Prostate gland (tissue), 2 donors: ENCODE measurements around the gene DPH1. TPM values are rescaled to one million over a fixed set of nuclear protein-coding genes. Genes with fewer than 3 reads are reported as not detected.
A peak's percentile ranks its signal among the peaks of the same experiment; 100 is the strongest.

ENCODE experiments used
- DNase-seq: peaks from one replicate; pipeline ENCODE4 v3.0.0-alpha.2; 2019; ENCODE audit warnings: low spot score
- H3K27ac ChIP-seq, 2 donors: fragments of 200-600 bp; sonication (generic); 2 replicates each; pipeline ENCODE4 v1.5.1; 2017 to 2019
- H3K27me3 ChIP-seq: fragments of 200-600 bp; sonication (generic); replicated peaks from 2 replicates; pipeline ENCODE4 v1.5.1; 2019; ENCODE audit not compliant: insufficient read depth
- H3K36me3 ChIP-seq, 2 donors: fragments of 200-600 bp; sonication (generic); 1 replicate in 1 of 2; 2 replicates in 1 of 2; pipeline versions ENCODE4 v1.5.1 to v1.8.1; 2017 to 2019
- H3K4me1 ChIP-seq: fragments of 200-600 bp; sonication (generic); replicated peaks from 2 replicates; pipeline ENCODE4 v1.5.1; 2019
- H3K4me3 ChIP-seq, 2 donors: fragments of 200-600 bp; sonication (generic); 2 replicates each; pipeline ENCODE4 v1.5.1; 2017 to 2019
- H3K9me3 ChIP-seq: fragments of 200-600 bp; sonication (generic); 2 replicates; pipeline ENCODE4 v1.5.1; 2017
- POLR2A ChIP-seq: fragments of 450-650 bp; IDR thresholded peaks from one replicate; pipeline ENCODE4 v1.6.1; 2016; ENCODE audit warnings: antibody characterized with exemption, mild to moderate bottlenecking
- POLR2AphosphoS5 ChIP-seq: sonication (generic); formaldehyde crosslinking; IDR thresholded peaks from one replicate; pipeline ENCODE4 v1.6.1; 2017; ENCODE audit warnings: antibody characterized with exemption
- WGBS: methylation state at CpG from one replicate; pipeline ENCODE4 v1.1.5; 2018; 5-methylcytosine and 5-hydroxymethylcytosine counted together
- intact Hi-C: fragments of 100-400 bp; cut with DNase I; formaldehyde crosslinking; loops from one replicate; pipeline ENCODE4 v1.14.2; 2022
- total RNA-seq, 2 donors: library from RNA; depleted of rRNA; stranded (reverse); fragments of >200 nt; gene quantifications; one replicate each; pipeline ENCODE4 v1.1.0, GENCODE V29; 2016
- TF ChIP-seq, protein P1 (sequence below), 4 experiments: fragments of 200-600 bp in 2 of 4; fragments of 450-650 bp in 2 of 4; sonication (generic) in 2 of 4; IDR thresholded peaks; 1 replicate in 3 of 4; 2 replicates in 1 of 4; pipeline ENCODE4 v1.5.1; 2016 to 2019; ENCODE audit warnings: antibody characterized with exemption in 4 of 4, mild to moderate bottlenecking in 2 of 4, moderate library complexity in 2 of 4

Gene DPH1
- total RNA-seq, 2 donors from 2014 or later, result 61.4 to 84.1 TPM

DNA sequence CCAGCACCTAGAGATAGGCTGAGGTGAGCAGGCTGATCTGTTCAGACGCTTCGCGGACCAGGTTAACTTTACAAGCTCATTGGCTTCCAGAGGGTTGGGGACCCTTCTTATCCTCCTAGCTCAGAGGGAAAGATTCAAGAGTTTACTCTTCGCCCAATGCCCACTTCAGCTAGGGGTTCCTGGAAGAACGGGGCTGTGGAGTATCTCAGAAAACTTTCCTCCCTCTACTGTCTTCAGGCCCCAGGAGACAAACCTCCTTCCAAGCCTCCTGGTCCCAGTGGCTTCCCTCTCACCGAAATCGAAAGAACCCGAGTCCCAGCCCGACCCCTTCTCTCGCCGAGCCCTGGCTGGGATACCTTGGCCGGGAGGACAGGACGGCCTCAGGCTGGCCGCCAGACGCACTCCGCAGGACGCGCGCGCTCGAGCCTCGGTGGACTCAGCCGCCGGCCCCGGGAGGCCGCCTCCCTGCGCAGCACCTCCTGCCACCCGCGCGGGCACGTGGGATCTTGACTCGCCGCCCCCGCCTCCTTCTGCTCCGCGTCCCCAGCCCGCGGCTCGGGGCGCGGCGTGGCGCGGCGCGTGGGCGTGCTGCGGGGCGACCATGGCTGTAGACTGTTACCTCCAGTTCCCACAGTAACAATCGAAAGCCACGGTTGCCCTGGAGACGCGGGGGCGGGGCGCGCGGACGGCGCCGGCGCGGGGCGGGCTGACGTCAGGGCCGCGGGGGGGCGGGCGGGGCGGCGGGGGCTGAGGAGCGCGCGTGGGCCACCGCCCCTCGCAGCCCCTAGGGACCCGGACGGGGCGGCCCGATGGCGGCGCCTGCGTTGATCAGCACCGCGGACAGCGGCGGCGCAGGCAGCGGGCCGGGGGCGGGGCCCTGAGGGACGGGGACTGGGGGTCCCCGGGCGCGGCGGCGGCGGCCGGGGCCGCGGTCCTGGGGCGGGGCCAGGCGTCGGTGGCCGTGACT is 19.7 kb downstream of the DPH1 start:
- no peaks in the 10 kb centered on the region for H3K36me3 ChIP-seq
- peaks cover 4% of the 10 kb centered on the region for H3K4me1 ChIP-seq
- H3K4me3 ChIP-seq, result peak overlapping the region; percentile 51 to 65
- no peaks in the 10 kb centered on the region for H3K27me3 ChIP-seq
- TF ChIP-seq POLR2AphosphoS5 (peak; percentile 19), POLR2A (peak; percentile 44)
- TF ChIP-seq, protein P1, sequence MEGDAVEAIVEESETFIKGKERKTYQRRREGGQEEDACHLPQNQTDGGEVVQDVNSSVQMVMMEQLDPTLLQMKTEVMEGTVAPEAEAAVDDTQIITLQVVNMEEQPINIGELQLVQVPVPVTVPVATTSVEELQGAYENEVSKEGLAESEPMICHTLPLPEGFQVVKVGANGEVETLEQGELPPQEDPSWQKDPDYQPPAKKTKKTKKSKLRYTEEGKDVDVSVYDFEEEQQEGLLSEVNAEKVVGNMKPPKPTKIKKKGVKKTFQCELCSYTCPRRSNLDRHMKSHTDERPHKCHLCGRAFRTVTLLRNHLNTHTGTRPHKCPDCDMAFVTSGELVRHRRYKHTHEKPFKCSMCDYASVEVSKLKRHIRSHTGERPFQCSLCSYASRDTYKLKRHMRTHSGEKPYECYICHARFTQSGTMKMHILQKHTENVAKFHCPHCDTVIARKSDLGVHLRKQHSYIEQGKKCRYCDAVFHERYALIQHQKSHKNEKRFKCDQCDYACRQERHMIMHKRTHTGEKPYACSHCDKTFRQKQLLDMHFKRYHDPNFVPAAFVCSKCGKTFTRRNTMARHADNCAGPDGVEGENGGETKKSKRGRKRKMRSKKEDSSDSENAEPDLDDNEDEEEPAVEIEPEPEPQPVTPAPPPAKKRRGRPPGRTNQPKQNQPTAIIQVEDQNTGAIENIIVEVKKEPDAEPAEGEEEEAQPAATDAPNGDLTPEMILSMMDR (IDR thresholded peaks at IDR 0.05), result no peak
- intact Hi-C loops, result loop anchor here (10.0 kb wide), 1 partner anchor 345 kb away; no protein-coding TSS in a partner anchor
- H3K27ac ChIP-seq, result peak overlapping the region; percentile 58 to 78
- DNase-seq, result peak; percentile 75
- WGBS, result 2% methylated on average over 72 of the region's 104 CpGs
- H3K9me3 ChIP-seq, result no peaks in the 10 kb centered on the region

DNA sequence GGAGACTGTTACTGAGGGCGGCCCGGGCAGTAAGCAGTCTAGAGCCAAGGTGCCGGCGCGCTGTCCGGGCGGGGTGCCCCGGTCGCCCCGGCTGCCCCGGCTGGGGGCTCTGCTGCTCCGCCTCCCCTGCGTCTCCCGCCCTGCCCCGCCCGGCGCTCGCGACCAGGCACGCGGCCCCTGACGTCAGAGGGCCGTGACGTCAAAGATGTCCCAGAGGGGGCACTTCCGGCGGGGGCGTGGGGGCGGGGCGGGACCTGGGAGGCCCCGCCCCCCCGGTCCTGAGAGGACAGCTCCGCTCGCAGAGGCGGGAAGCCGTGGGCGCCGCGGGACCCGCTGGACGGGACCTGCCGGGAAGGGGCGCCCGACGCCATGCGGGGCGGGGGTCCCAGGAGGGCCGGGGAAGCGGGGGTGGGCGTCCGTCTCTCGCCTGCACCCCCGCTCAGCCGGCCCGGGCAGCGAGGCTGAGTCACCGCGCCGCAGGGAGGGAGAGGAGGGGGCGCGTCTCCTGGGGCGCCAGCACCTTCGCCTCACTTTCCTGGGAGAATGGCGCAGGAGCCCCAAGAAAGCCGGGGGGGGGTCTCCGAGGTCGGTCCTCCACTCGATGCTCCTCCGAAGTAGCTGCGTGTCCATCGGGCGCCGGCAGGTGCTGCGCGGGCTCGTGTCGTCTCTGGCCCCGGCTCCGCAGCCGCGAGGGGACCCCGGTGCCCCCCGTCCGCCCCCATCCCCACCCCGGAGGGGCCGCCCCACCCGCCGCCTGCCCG is 20.5 kb downstream of the DPH1 start:
- Histone ChIP-seq H3K27ac (peak overlapping the region; percentile 57 to 78), H3K4me1 (peaks cover 4% of the 10 kb centered on the region), H3K9me3 (no peaks in the 10 kb centered on the region), H3K36me3 (no peaks in the 10 kb centered on the region), H3K4me3 (peak overlapping the region; percentile 51 to 65), H3K27me3 (no peaks in the 10 kb centered on the region)
- no peak for TF ChIP-seq POLR2AphosphoS5
- TF ChIP-seq, protein P1 (IDR thresholded peaks at IDR 0.05), result no peak
- TF ChIP-seq POLR2A, result no peak
- intact Hi-C loops, result loop anchor here (10.0 kb wide), 1 partner anchor 344 kb away; no protein-coding TSS in a partner anchor
- DNase-seq, result peak; percentile 62
- 1% methylated on average over 29 of the region's 88 CpGs for WGBS

DNA sequence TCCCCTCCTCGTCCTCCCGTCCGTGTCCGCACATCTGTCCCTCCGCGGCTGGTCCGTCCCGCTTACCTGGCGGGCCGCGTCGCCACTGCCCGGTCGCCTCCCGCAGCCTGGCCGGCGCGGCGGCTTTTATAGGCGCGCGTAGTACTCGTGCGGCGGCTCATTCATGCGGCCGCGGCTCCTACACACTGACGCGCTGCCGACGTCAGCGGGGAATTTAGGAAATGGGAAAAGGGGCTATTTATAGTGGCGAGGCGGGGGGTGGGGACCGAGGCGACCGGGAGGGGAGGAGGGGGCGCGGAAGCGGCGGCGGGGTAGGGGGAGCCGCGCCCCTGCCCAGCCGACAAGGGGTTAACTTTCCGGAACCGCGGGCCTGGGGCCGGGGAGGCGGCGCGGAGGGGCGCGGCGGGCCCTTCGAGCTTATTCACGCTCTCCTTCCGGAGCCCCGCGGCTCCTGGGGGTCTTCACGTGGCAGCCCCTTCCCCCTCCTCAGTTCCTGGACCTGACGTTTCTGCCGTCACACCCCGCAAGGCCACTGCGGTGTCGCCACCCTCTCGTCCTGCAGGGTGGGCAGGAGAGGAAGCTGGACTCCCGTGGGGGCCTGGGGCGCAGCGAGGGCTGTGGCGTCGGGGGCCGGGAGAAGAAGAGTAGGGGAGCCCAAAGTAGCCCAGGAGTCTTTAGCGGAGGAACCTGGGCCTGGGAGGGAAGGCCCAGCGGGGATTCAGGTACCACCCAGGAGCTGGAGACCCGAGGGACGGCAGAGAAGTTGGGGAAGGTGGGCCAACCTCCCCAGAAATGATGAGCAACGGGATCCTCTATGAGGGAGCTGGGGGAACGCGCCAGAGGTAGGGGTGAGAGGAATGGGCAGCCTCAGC is 21.3 kb downstream of the DPH1 start:
- H3K9me3 ChIP-seq, result no peaks in the 10 kb centered on the region
- H3K36me3 ChIP-seq, result no peaks in the 10 kb centered on the region
- intact Hi-C loops, result loop anchor here (10.0 kb wide), 1 partner anchor 344 kb away; no protein-coding TSS in a partner anchor
- peak overlapping the region; percentile 57 to 78 for H3K27ac ChIP-seq
- H3K4me3 ChIP-seq, result peak overlapping the region; percentile 51 to 65
- WGBS, result 13% methylated on average over 78 of the region's 81 CpGs
- TF ChIP-seq POLR2A (no peak), POLR2AphosphoS5 (no peak)
- TF ChIP-seq, protein P1 (IDR thresholded peaks at IDR 0.05), result no peak
- H3K4me1 ChIP-seq, result peaks cover 4% of the 10 kb centered on the region
- DNase-seq, result no peak
- H3K27me3 ChIP-seq, result no peaks in the 10 kb centered on the region

DNA sequence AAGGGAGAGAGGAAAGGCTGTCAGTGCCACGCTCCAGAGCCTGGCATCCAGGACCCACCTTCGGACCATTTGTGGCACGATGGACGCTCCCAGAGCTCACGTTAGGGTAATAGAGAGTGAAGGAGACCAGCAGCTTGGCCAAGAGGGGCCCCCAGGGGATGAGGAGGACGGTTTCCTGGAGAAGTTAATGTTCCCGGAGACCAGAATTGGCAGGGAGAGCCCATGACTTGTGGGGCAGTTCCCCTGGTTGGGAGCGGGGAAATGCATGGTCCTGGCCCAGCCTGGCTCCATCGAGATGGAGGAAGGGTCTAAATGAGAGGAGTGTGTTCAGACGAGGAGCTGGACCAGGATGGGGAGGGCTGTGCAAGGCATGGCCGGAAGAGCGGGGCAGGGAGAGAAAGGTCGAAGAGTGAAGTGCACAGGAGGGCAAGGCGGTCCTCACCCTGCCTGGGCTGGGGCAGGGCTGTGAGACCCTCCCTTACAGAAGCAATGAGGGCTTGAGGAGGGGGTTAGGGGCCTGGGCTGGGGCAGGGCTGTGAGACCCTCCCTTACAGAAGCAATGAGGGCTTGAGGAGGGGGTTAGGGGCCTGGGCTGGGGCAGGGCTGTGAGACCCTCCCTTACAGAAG is 22.1 kb downstream of the DPH1 start:
- Histone ChIP-seq H3K9me3 (no peaks in the 10 kb centered on the region), H3K36me3 (no peaks in the 10 kb centered on the region), H3K27ac (no peak overlapping the region), H3K27me3 (no peaks in the 10 kb centered on the region), H3K4me3 (no peak overlapping the region), H3K4me1 (peaks cover 4% of the 10 kb centered on the region)
- TF ChIP-seq, protein P1 (IDR thresholded peaks at IDR 0.05), result no peak
- TF ChIP-seq POLR2AphosphoS5, result no peak
- no peak for TF ChIP-seq POLR2A
- intact Hi-C loops, result loop anchor here (10.0 kb wide), 1 partner anchor 343 kb away; no protein-coding TSS in a partner anchor
- 66% methylated on average over 14 of the region's 14 CpGs for WGBS
- no peak for DNase-seq
